SH-SY5Y (cell line): ENCODE data around the gene SIRT3.

ENCODE experiments used
- GATA2 ChIP-seq: IDR thresholded peaks from 2 replicates; pipeline ENCODE4 v1.6.1; 2011; ENCODE audit warnings: mild to moderate bottlenecking, low read depth, low read length
- GATA3 ChIP-seq: IDR thresholded peaks from 2 replicates; pipeline ENCODE4 v1.6.1; 2011; ENCODE audit warnings: low read depth, mild to moderate bottlenecking, low read length, moderate library complexity

DNA sequence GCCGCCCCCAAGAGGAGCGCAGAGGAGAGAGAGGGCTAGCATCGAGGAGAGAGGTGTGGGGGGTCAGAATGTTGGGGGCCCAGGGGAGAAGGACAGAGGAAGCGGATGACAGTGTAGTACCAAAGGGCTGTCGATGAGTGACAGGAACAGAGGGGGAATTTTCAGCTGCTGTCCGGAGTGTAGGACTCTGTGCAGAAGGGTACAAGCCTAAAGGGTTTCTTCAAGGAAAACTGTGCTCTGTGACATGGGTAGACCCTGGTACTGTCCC lies 36.7 kb upstream of the SIRT3 start:
- TF ChIP-seq GATA3 (no peak), GATA2 (no peak)
